Right lung (tissue), 10 donors: ENCODE results near the gene IREB2. TPM values are rescaled to one million over a fixed set of nuclear protein-coding genes. Genes with fewer than 3 reads are reported as not detected.
A peak's percentile ranks its signal among the peaks of the same experiment; 100 is the strongest.
"Not testable (repeated sequence)": the region's sequence is repeated elsewhere in the genome, so short reads cannot be mapped to it uniquely, and the experiment has no call there.

Experiments used
- DNase-seq, 2 donors: peaks; one replicate each; pipeline ENCODE4 v3.0.0-alpha.2; 2013
- long read RNA-seq, 8 donors: transcript quantifications; one replicate each; lab custom pipeline, GENCODE V29; 2026
- polyA plus RNA-seq, 5 donors: library from polyadenylated mRNA; unstranded; fragments of 120-200 nt; gene quantifications; one replicate each; pipeline versions ENCODE4 v1.2.1 to v1.2.3, GENCODE V29; 2013; ENCODE audit warnings: inconsistent platforms in 1 of 5, low replicate concordance in 1 of 5; ENCODE audit not compliant: insufficient read length in 5 of 5, insufficient read depth in 1 of 5

IREB2 gene
- polyA plus RNA-seq, result 10 to 100 TPM; 45.2 to 83.6 (median 71.8) TPM
- long read RNA-seq, donor 1, full-length matches to known transcripts, result 7 of 17 reads
- long read RNA-seq, donor 1, partial matches to known transcripts, result 10 of 17 reads
- long read RNA-seq, donor 1, other reads (novel, unspliced or antisense), result 0 of 17 reads
- long read RNA-seq, donor 2, full-length matches to known transcripts, result 7 of 7 reads
- long read RNA-seq, donor 2, partial matches to known transcripts, result 0 of 7 reads
- long read RNA-seq, donor 2, other reads (novel, unspliced or antisense), result 0 of 7 reads
- long read RNA-seq, donor 3, full-length matches to known transcripts, result 5 of 31 reads
- long read RNA-seq, donor 3, partial matches to known transcripts, result 26 of 31 reads
- long read RNA-seq, donor 3, other reads (novel, unspliced or antisense), result 0 of 31 reads
- long read RNA-seq, donor 4, full-length matches to known transcripts, result 5 of 5 reads
- long read RNA-seq, donor 4, partial matches to known transcripts, result 0 of 5 reads
- long read RNA-seq, donor 4, other reads (novel, unspliced or antisense), result 0 of 5 reads
- long read RNA-seq, donor 5, full-length matches to known transcripts, result 6 of 14 reads
- long read RNA-seq, donor 5, partial matches to known transcripts, result 8 of 14 reads
- long read RNA-seq, donor 5, other reads (novel, unspliced or antisense), result 0 of 14 reads
- long read RNA-seq, donor 6, full-length matches to known transcripts, result 8 of 13 reads
- long read RNA-seq, donor 6, partial matches to known transcripts, result 5 of 13 reads
- long read RNA-seq, donor 6, other reads (novel, unspliced or antisense), result 0 of 13 reads
- long read RNA-seq, donor 7, full-length matches to known transcripts, result 5 of 5 reads
- long read RNA-seq, donor 7, partial matches to known transcripts, result 0 of 5 reads
- long read RNA-seq, donor 7, other reads (novel, unspliced or antisense), result 0 of 5 reads
- long read RNA-seq, donor 8, full-length matches to known transcripts, result 4 of 4 reads
- long read RNA-seq, donor 8, partial matches to known transcripts, result 0 of 4 reads
- long read RNA-seq, donor 8, other reads (novel, unspliced or antisense), result 0 of 4 reads

GRCh38 chr15:78437762-78438618 is at the start of gene IREB2:
IREB2 (plus strand) TSS chr15:78438216; CDS start chr15:78438338, 122 bp downstream.
- peak; percentile 100 for DNase-seq

GRCh38 chr15:78388865-78389264 is 49.2 kb upstream of the IREB2 start:
- no peak for DNase-seq

GRCh38 chr15:78389322-78389721 is 48.7 kb upstream of the IREB2 start:
- DNase-seq, result peak; percentile 17 to 30

GRCh38 chr15:78389738-78390137 is 48.3 kb upstream of the IREB2 start:
- DNase-seq, result no peak

GRCh38 chr15:78390242-78390641 is 47.8 kb upstream of the IREB2 start:
- no peak for DNase-seq

GRCh38 chr15:78390826-78391225 is 47.2 kb upstream of the IREB2 start:
- no peak for DNase-seq

- DNase-seq, result no peak
Measured at GRCh38 chr15:78391781-78392180, 46.2 kb upstream of the IREB2 start.

- DNase-seq, result no peak
Measured at GRCh38 chr15:78392430-78392829, 45.6 kb upstream of the IREB2 start.

- no peak for DNase-seq
Measured at GRCh38 chr15:78393137-78393536, 44.9 kb upstream of the IREB2 start.

GRCh38 chr15:78394026-78394425 is 44.0 kb upstream of the IREB2 start:
- DNase-seq, result no peak

- no peak for DNase-seq
Measured at GRCh38 chr15:78394981-78395616, 42.9 kb upstream of the IREB2 start.

GRCh38 chr15:78396186-78396814 is 41.7 kb upstream of the IREB2 start:
- no peak for DNase-seq

GRCh38 chr15:78396976-78397375 is 41.0 kb upstream of the IREB2 start:
- peak; percentile 44 to 47 for DNase-seq

- no peak for DNase-seq
Measured at GRCh38 chr15:78397382-78397781, 40.6 kb upstream of the IREB2 start.

GRCh38 chr15:78398076-78398825 is 39.8 kb upstream of the IREB2 start:
- DNase-seq, result no peak

- DNase-seq, result peak in 1 of 2 donors; percentile 43
Measured at GRCh38 chr15:78399091-78399490, 38.9 kb upstream of the IREB2 start.

- no peak for DNase-seq
Measured at GRCh38 chr15:78402061-78402610, 35.9 kb upstream of the IREB2 start.

- no peak for DNase-seq
Measured at GRCh38 chr15:78404125-78404524, 33.9 kb upstream of the IREB2 start.

GRCh38 chr15:78404796-78405195 is 33.2 kb upstream of the IREB2 start:
- not testable (repeated sequence) for DNase-seq
